HG03103 (cell line): Measurements from ENCODE around the gene PDX1.

Experiments used
- ATAC-seq: cut with Tn5 transposase; IDR thresholded peaks from one replicate; pipeline ENCODE4 v1.9.1; 2021; ENCODE audit warnings: low read depth; ENCODE audit not compliant: unreplicated experiment

Gene PDX1

GRCh38 chr13:27921961-27922882 lies 2.4 kb downstream of the PDX1 start:
- ATAC-seq, result no peak

GRCh38 chr13:27922883-27923612 lies 3.2 kb downstream of the PDX1 start:
- ATAC-seq, result no peak

DNA sequence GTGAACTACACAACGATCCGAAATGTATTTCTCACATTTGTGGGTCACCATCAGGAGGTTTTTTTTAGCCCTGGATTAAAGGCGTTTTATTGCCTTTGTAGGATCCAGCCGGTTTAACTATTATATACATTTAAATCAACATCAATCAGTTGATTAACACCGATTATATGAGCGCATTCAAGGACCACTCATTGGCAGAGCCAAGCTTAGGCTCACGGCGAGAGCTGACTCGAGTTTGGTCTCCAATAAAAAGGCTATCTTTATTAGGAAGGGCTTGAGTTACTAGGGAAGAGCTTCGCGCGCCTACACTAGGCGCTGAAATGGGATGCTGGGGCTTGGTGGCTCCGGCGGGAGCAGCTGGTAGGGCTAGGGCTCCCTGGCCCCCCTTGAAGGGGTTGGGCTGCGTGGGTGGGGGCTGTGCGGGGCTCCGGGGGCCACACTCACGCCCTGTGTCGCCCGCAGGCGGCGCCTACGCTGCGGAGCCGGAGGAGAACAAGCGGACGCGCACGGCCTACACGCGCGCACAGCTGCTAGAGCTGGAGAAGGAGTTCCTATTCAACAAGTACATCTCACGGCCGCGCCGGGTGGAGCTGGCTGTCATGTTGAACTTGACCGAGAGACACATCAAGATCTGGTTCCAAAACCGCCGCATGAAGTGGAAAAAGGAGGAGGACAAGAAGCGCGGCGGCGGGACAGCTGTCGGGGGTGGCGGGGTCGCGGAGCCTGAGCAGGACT lies 4.2 kb downstream of the PDX1 start:
- no peak for ATAC-seq

DNA sequence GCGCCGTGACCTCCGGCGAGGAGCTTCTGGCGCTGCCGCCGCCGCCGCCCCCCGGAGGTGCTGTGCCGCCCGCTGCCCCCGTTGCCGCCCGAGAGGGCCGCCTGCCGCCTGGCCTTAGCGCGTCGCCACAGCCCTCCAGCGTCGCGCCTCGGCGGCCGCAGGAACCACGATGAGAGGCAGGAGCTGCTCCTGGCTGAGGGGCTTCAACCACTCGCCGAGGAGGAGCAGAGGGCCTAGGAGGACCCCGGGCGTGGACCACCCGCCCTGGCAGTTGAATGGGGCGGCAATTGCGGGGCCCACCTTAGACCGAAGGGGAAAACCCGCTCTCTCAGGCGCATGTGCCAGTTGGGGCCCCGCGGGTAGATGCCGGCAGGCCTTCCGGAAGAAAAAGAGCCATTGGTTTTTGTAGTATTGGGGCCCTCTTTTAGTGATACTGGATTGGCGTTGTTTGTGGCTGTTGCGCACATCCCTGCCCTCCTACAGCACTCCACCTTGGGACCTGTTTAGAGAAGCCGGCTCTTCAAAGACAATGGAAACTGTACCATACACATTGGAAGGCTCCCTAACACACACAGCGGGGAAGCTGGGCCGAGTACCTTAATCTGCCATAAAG lies 4.8 kb downstream of the PDX1 start:
- no peak for ATAC-seq

- no peak for ATAC-seq
Measured at GRCh38 chr13:27925220-27925991, 5.6 kb downstream of the PDX1 start.

DNA sequence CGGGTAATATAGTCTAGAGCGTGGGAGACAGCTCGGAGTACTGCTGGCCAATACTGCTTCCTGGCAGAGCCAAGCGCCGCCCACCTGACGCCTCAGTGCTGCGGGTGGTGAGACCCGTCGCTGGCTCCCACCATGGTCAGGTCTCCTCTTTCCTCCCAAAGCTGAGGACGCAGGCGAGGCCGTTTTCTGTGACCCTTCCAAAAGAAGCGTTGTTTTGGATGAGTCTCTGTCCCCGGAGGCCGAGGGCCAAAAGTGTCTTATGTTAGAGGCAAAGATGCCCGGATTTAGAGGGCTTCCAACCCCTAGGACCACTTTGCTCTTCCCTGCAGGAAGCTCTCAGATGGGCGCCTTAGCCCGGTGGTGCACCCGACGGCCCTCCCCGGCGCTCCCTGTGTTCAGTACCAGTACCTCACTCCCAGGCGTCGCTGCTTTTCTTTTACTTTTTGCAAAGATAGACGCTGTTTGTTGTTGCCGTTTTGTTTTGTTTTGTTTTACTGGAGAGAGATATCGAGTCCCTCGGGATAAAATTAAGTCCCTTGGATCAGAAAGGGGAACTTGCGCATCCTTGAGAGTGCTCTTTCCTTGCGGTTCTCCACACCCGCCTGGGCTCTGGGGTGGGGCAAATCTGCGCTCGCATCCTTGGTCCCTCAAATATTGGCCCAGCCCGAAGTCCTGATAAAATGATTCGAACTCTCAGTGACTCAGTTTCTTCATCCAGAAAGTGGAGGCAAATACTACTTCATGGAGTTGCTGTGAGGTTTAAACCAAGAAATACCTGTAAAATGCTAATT lies 7.0 kb downstream of the PDX1 start:
- ATAC-seq, result no peak

DNA sequence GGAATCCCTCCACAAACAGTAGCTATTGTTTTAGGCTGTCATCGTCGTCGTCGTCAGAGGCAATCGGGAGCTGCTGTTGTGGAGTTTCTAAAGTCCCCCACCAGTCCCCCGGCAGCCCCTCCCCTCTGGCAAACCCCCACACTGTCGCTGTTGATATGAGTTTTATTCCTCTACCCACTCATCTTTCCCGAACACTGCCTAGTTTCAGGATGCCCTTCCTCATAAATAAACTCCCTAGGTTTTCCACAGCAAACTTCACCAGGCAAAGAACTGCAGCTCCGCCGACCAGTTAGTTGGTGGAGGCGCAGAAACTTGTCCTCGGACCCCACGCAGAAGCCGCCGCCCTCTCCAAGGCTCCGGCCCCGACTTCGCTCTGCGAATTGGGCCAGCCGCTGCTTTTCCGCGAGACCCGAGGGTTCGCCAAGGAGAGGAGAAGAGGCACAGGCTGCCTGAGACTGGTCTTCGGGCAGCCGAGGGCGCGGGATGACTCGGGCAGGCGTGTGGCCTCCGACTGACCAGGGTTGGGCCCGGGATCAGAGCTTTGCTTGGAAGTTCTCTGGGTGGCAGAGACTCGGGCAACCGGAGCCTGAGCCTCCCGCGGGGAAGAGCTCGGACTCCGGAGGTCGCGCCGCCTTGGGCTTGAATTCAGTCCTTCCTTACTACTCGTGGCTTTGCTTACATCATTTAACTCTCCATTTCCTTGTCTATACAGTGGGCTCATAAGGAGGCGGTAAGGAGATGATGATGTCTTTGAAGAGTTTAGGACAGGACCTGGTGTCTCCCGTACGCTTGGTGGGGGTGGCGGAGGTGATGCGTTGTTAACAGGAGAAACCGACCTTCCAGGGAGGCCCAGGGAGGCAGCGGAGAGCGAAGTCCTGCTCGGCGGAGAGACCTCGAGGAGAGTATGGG lies 7.9 kb downstream of the PDX1 start:
- no peak for ATAC-seq

DNA sequence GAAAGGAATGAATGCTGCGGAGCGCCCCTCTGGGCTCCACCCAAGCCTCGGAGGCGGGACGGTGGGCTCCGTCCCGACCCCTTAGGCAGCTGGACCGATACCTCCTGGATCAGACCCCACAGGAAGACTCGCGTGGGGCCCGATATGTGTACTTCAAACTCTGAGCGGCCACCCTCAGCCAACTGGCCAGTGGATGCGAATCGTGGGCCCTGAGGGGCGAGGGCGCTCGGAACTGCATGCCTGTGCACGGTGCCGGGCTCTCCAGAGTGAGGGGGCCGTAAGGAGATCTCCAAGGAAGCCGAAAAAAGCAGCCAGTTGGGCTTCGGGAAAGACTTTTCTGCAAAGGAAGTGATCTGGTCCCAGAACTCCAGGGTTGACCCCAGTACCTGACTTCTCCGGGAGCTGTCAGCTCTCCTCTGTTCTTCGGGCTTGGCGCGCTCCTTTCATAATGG lies 8.6 kb downstream of the PDX1 start:
- ATAC-seq, result no peak

GRCh38 chr13:27928805-27929753 lies 9.3 kb downstream of the PDX1 start:
- ATAC-seq, result no peak

GRCh38 chr13:27929868-27930267 lies 10.1 kb downstream of the PDX1 start:
- ATAC-seq, result no peak

GRCh38 chr13:27933118-27933517 lies 13.3 kb downstream of the PDX1 start:
- no peak for ATAC-seq

- no peak for ATAC-seq
Measured at GRCh38 chr13:27933580-27934328, 14.0 kb downstream of the PDX1 start.

DNA sequence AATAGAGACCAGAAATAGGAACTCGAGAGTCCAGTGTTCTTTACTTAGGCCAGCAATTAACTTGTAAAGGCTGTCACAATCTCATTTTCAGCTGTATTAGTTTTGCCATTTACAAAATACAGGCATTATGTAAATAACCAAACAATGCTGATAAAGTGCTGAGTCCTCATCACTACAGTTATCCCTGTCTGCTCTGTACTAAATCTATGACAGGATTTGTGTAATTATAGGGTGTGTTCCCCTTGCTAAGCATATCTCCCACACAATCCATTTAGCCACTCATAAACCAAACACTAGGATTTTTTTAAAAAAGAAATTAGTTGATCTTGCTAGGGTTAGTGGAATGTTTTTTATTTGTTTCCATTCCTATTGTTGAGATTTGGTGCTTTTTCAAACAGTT lies 23.2 kb downstream of the PDX1 start:
- ATAC-seq, result no peak

DNA sequence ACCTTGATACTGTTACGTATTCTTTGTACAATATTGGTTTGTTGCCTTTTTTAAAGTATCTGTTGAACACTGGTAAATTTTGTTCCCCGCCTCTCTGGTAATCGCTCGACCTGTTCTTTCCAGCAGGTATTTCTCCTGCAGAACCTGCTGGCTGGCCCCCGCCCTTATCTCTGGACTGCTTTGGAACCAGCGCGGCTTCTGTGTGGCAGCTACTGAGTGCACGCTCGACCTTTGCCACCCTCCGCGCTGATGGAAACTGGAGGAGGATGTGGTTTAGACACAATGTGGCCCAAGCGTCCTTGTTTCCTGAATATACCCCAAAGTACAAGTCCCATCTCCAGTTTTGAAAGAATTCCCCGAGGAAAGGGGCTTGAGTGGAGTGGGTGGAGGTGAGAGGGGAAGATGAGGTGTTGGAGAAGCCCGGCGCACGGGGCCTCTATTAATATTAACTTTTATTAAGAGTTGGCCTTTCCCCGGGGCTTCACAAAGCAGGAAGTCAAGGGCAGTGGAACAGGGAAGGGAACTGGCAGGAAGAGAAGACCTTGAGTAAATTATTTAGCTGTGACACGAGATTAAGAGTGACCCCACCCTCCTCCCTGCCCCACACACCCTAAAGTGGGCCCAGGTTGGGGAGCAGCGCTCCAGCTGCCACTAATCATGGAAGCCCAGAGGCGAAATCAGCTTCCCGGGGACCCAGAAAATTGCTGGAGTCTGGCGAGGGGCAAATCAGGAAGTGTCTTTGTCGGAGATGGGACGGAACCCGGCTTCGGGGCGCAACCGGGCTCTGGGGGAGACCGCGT lies 33.3 kb downstream of the PDX1 start:
- no peak for ATAC-seq

- ATAC-seq, result no peak
Measured at GRCh38 chr13:27953676-27954405, 34.0 kb downstream of the PDX1 start.
